Osteocyte (in vitro differentiated cells): ENCODE measurements around the gene RSPH6A. TPM values are rescaled to one million over a fixed set of nuclear protein-coding genes. Genes with fewer than 3 reads are reported as not detected.

Experiments used
- DNase-seq: peaks from one replicate; pipeline ENCODE4 v3.0.0; 2021; ENCODE audit warnings: mixed read lengths; ENCODE audit not compliant: unreplicated experiment; ENCODE audit errors: extremely low spot score
- H3K27ac Mint-ChIP-seq: one replicate; pipeline ENCODE4 v1.8.0; 2021; ENCODE audit warnings: mild to moderate bottlenecking, mixed read lengths; ENCODE audit not compliant: unreplicated experiment
- H3K27me3 Mint-ChIP-seq: one replicate; pipeline ENCODE4 v1.8.0; 2021; ENCODE audit warnings: mixed read lengths; ENCODE audit not compliant: unreplicated experiment
- H3K36me3 Mint-ChIP-seq: one replicate; pipeline ENCODE4 v1.8.0; 2021; ENCODE audit warnings: mixed read lengths; ENCODE audit not compliant: unreplicated experiment
- H3K4me1 Mint-ChIP-seq: one replicate; pipeline ENCODE4 v1.8.0; 2021; ENCODE audit warnings: mixed read lengths; ENCODE audit not compliant: unreplicated experiment
- H3K4me3 Mint-ChIP-seq: one replicate; pipeline ENCODE4 v1.8.0; 2021; ENCODE audit warnings: mild to moderate bottlenecking, moderate library complexity, mixed read lengths; ENCODE audit not compliant: unreplicated experiment
- H3K9me3 Mint-ChIP-seq: one replicate; pipeline ENCODE4 v1.8.0; 2021; ENCODE audit warnings: mixed read lengths; ENCODE audit not compliant: unreplicated experiment
- CTCF ChIP-seq: fragments of 200-600 bp; sonication (generic); IDR thresholded peaks from 2 replicates; pipeline ENCODE4 v1.5.0; 2021; ENCODE audit warnings: antibody characterized with exemption, mild to moderate bottlenecking, moderate library complexity
- total RNA-seq: library from RNA; stranded (reverse); gene quantifications from 2 replicates; pipeline ENCODE4 v1.2.1, GENCODE V29; 2021

Gene RSPH6A
- total RNA-seq, 1 donor from 2014 or later: 0.30 TPM

- Mint-ChIP-seq H3K4me3 (no peak overlapping the region), H3K27ac (peak overlapping the region; percentile 59), H3K9me3 (no peaks in the 10 kb centered on the region), H3K4me1 (peaks cover 10% of the 10 kb centered on the region), H3K36me3 (no peaks in the 10 kb centered on the region), H3K27me3 (no peaks in the 10 kb centered on the region)
- TF ChIP-seq CTCF: no peak
- DNase-seq: peak; percentile 85
These were observed 2.7 kb upstream of the RSPH6A start for GRCh38 chr19:45817725-45818301.

- peak; percentile 98 for TF ChIP-seq CTCF
- no peaks in the 10 kb centered on the region for H3K9me3 Mint-ChIP-seq
- peak; percentile 99 for DNase-seq
- peaks cover 10% of the 10 kb centered on the region for H3K4me1 Mint-ChIP-seq
- no peaks in the 10 kb centered on the region for H3K36me3 Mint-ChIP-seq
- peak overlapping the region; percentile 59 for H3K27ac Mint-ChIP-seq
- no peak overlapping the region for H3K4me3 Mint-ChIP-seq
- no peaks in the 10 kb centered on the region for H3K27me3 Mint-ChIP-seq
These were observed 2.1 kb upstream of the RSPH6A start for GRCh38 chr19:45817010-45817724.

GRCh38 chr19:45816236-45817009 is 1.3 kb upstream of the RSPH6A start:
- peak overlapping the region; percentile 72 for H3K27ac Mint-ChIP-seq
- DNase-seq: no peak

GRCh38 chr19:45815481-45816216 is 541 bp upstream of the RSPH6A start:
- Mint-ChIP-seq H3K9me3 (no peaks in the 10 kb centered on the region), H3K36me3 (no peaks in the 10 kb centered on the region), H3K27me3 (no peaks in the 10 kb centered on the region), H3K4me1 (peaks cover 10% of the 10 kb centered on the region), H3K27ac (peak overlapping the region; percentile 72), H3K4me3 (peak overlapping the region; percentile 88)
- TF ChIP-seq CTCF: no peak
- DNase-seq: no peak

More at GRCh38 chr19:45816236-45817009, 1.3 kb upstream of the RSPH6A start:
- no peak for TF ChIP-seq CTCF
- peak overlapping the region; percentile 45 for H3K4me3 Mint-ChIP-seq
- H3K4me1 Mint-ChIP-seq: peaks cover 10% of the 10 kb centered on the region
- no peaks in the 10 kb centered on the region for H3K9me3 Mint-ChIP-seq
- no peaks in the 10 kb centered on the region for H3K36me3 Mint-ChIP-seq
- no peaks in the 10 kb centered on the region for H3K27me3 Mint-ChIP-seq
